Prostate gland (tissue), 2 donors: ENCODE data around the gene ZBTB9. TPM values are rescaled to one million over a fixed set of nuclear protein-coding genes. Genes with fewer than 3 reads are reported as not detected.
"Not testable (repeated sequence)": the region's sequence is repeated elsewhere in the genome, so short reads cannot be mapped to it uniquely, and the experiment has no call there.

ENCODE experiments used
- DNase-seq: peaks from one replicate; pipeline ENCODE4 v3.0.0-alpha.2; 2019; ENCODE audit warnings: low spot score
- H3K27ac ChIP-seq, 2 donors: fragments of 200-600 bp; sonication (generic); 2 replicates each; pipeline ENCODE4 v1.5.1; 2017 to 2019
- H3K27me3 ChIP-seq: fragments of 200-600 bp; sonication (generic); replicated peaks from 2 replicates; pipeline ENCODE4 v1.5.1; 2019; ENCODE audit not compliant: insufficient read depth
- H3K36me3 ChIP-seq, 2 donors: fragments of 200-600 bp; sonication (generic); 1 replicate in 1 of 2; 2 replicates in 1 of 2; pipeline versions ENCODE4 v1.5.1 to v1.8.1; 2017 to 2019
- H3K4me1 ChIP-seq: fragments of 200-600 bp; sonication (generic); replicated peaks from 2 replicates; pipeline ENCODE4 v1.5.1; 2019
- H3K4me3 ChIP-seq, 2 donors: fragments of 200-600 bp; sonication (generic); 2 replicates each; pipeline ENCODE4 v1.5.1; 2017 to 2019
- H3K9me3 ChIP-seq: fragments of 200-600 bp; sonication (generic); 2 replicates; pipeline ENCODE4 v1.5.1; 2017
- CTCF ChIP-seq, 4 experiments: fragments of 200-600 bp in 2 of 4; fragments of 450-650 bp in 2 of 4; sonication (generic) in 2 of 4; IDR thresholded peaks; 1 replicate in 3 of 4; 2 replicates in 1 of 4; pipeline ENCODE4 v1.5.1; 2016 to 2019; ENCODE audit warnings: antibody characterized with exemption in 4 of 4, mild to moderate bottlenecking in 2 of 4, moderate library complexity in 2 of 4
- POLR2A ChIP-seq: fragments of 450-650 bp; IDR thresholded peaks from one replicate; pipeline ENCODE4 v1.6.1; 2016; ENCODE audit warnings: antibody characterized with exemption, mild to moderate bottlenecking
- POLR2AphosphoS5 ChIP-seq: sonication (generic); formaldehyde crosslinking; IDR thresholded peaks from one replicate; pipeline ENCODE4 v1.6.1; 2017; ENCODE audit warnings: antibody characterized with exemption
- WGBS: methylation state at CpG from one replicate; pipeline ENCODE4 v1.1.5; 2018; 5-methylcytosine and 5-hydroxymethylcytosine counted together
- intact Hi-C: fragments of 100-400 bp; cut with DNase I; formaldehyde crosslinking; loops from one replicate; pipeline ENCODE4 v1.14.2; 2022
- total RNA-seq, 2 donors: library from RNA; depleted of rRNA; stranded (reverse); fragments of >200 nt; gene quantifications; one replicate each; pipeline ENCODE4 v1.1.0, GENCODE V29; 2016

ZBTB9 gene
- total RNA-seq, 2 donors from 2014 or later: 3.5 to 8.9 TPM

DNA sequence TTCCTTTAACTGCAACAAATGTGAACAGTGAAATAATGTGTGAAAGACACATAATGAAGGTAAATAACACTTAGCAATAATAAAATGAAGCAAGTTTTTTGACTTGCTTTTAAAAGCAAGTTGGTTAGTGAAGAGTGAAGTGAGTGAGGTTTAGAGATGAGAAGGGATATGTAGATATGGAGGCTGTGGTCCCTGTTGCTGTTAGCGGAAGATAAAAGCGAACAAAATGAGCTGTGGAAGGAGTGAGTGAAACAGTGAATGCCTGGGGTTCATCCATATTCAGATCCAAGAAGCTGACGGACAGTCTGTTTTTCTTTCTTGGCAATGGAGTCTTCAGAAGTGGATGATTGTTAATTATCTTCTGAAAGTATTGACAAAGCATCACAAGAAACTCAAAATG is 23.5 kb downstream of the ZBTB9 start:
- no peaks in the 10 kb centered on the region for H3K9me3 ChIP-seq
- intact Hi-C loops: no loop called here
- WGBS: 65% methylated on average over 3 of the region's 3 CpGs
- H3K27ac ChIP-seq: no peak overlapping the region
- no peaks in the 10 kb centered on the region for H3K36me3 ChIP-seq
- DNase-seq: no peak
- H3K4me3 ChIP-seq: no peak overlapping the region
- no peaks in the 10 kb centered on the region for H3K4me1 ChIP-seq
- TF ChIP-seq CTCF (IDR thresholded peaks at IDR 0.05) (no peak), POLR2AphosphoS5 (no peak), POLR2A (no peak)
- H3K27me3 ChIP-seq: no peaks in the 10 kb centered on the region

GRCh38 chr6:33481192-33481591 is 26.8 kb downstream of the ZBTB9 start:
- Histone ChIP-seq H3K4me1 (no peaks in the 10 kb centered on the region), H3K36me3 (no peaks in the 10 kb centered on the region), H3K9me3 (no peaks in the 10 kb centered on the region), H3K27ac (no peak overlapping the region), H3K4me3 (no peak overlapping the region), H3K27me3 (no peaks in the 10 kb centered on the region)
- TF ChIP-seq POLR2A (no peak), POLR2AphosphoS5 (no peak), CTCF (IDR thresholded peaks at IDR 0.05) (no peak)
- 60% methylated on average over 1 of the region's 1 CpG for WGBS
- DNase-seq: no peak
- intact Hi-C loops: no loop called here

DNA sequence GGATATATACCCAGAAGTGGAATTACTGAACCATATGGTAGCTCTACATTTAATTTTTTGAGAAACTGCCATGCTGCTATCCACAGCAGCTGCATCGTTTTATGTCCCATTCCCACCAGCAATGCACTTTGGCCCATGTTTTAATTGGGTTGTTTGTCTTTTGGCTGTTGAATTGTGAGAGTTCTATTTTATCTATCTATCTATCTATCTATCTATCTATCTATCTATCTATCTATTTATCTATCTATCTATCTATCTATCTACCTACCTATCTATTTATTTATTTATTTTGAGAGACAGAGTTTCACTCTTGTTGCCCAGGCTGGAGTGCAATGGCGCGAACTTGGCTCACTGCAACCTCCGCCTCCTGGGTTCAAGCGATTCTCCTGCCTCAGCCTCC is 28.2 kb downstream of the ZBTB9 start:
- intact Hi-C loops, DNase-seq: not testable (repeated sequence)
- WGBS: 92% methylated on average over 5 of the region's 5 CpGs

GRCh38 chr6:33483678-33484077 is 29.3 kb downstream of the ZBTB9 start:
- H3K27me3 ChIP-seq: no peaks in the 10 kb centered on the region
- intact Hi-C loops: no loop called here
- no peaks in the 10 kb centered on the region for H3K9me3 ChIP-seq
- H3K4me3 ChIP-seq: no peak overlapping the region
- TF ChIP-seq POLR2A: no peak
- TF ChIP-seq POLR2AphosphoS5: no peak
- TF ChIP-seq CTCF (IDR thresholded peaks at IDR 0.05): no peak
- 63% methylated on average over 3 of the region's 3 CpGs for whole genome bisulfite sequencing
- no peak overlapping the region for H3K27ac ChIP-seq
- H3K4me1 ChIP-seq: no peaks in the 10 kb centered on the region
- H3K36me3 ChIP-seq: no peaks in the 10 kb centered on the region
- no peak for DNase-seq

More for the DNA sequence above, 28.2 kb downstream of the ZBTB9 start:
- not testable (repeated sequence) for H3K27ac ChIP-seq, H3K9me3 ChIP-seq, H3K36me3 ChIP-seq, H3K4me3 ChIP-seq, H3K4me1 ChIP-seq, H3K27me3 ChIP-seq

- 55% methylated on average over 5 of the region's 6 CpGs for WGBS
- H3K36me3 ChIP-seq, H3K27me3 ChIP-seq, H3K9me3 ChIP-seq, H3K4me1 ChIP-seq, H3K4me3 ChIP-seq, DNase-seq, intact Hi-C loops, H3K27ac ChIP-seq: not testable (repeated sequence)
Measured at GRCh38 chr6:33484673-33485262, 30.4 kb downstream of the ZBTB9 start.

GRCh38 chr6:33485680-33486079 is 31.3 kb downstream of the ZBTB9 start:
- H3K4me1 ChIP-seq, intact Hi-C loops, H3K36me3 ChIP-seq, DNase-seq, H3K27me3 ChIP-seq, H3K9me3 ChIP-seq, H3K4me3 ChIP-seq, H3K27ac ChIP-seq: not testable (repeated sequence)
- WGBS: 87% methylated on average over 24 of the region's 25 CpGs
